GM21447 (cell line): ENCODE data around the gene GRIN2A.

Source experiments
- ATAC-seq: cut with Tn5 transposase; IDR thresholded peaks from one replicate; pipeline ENCODE4 v1.9.1; 2021; ENCODE audit not compliant: unreplicated experiment

GRIN2A gene

DNA sequence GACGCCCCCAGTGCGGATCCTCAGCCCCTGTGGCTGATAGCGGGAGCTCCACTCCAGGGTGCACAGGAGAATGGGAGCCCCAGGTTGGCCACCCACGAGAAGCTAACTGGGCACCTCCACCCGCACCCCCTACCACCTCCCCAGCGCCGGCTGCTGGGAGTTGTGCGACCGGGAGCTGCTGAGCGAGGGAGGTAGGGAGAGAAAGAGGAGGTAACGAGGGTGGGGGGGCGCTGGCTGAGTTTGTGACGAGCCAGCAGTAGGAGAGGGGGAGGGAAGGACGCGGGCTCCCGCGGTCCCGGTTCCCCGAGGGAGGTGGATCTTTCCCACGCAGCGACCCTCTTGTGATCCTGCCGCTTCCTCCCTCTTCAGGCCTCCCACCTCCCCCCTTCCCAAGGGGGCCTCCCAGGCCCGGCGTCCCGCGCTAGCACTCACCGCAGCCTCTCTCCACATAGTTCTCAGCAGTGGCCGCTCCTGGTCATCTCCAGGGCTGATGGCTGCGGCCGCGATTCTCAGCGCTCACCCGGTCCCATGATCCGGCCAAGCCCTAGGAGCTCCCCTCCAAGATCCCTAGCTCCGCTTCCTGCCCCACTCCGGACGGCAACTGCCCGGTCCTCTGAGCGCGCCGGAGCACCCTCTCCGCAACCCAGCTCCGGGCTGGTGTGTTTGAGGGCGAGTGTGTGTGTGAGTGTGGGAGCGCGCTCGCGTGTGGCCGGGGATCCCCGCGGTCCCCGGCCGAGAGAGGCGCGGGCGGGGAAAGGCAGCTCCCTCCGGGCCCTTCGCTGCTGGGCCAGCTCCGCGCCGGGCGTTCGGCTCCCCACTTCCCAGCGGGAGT lies at the start of gene GRIN2A:
Gene GRIN2A (minus strand): TSS at position 207 of the 832 bp plus-strand sequence. CDS start 2,017 bp downstream, outside the sequence.
- no peak for ATAC-seq

- ATAC-seq, result no peak
Measured at GRCh38 chr16:10231563-10231962, 49.3 kb upstream of the GRIN2A start.

- no peak for ATAC-seq
Measured at GRCh38 chr16:10228779-10229178, 46.6 kb upstream of the GRIN2A start.

DNA sequence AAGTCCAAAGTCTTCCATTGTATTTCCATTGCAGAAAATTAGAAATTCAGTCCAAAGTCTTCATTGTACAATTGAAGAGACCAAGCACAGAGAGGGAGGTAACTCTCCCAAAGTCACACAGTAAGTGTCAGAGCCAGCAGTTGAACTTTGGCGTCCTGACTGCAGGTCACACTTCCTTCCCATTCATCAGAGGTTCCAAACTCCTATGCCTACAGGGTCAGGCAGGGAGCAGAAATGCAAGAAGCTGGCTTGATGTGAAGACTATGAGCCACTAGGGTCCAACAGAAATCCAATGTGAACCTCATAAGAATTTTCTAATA lies 44.7 kb upstream of the GRIN2A start:
- ATAC-seq, result no peak

DNA sequence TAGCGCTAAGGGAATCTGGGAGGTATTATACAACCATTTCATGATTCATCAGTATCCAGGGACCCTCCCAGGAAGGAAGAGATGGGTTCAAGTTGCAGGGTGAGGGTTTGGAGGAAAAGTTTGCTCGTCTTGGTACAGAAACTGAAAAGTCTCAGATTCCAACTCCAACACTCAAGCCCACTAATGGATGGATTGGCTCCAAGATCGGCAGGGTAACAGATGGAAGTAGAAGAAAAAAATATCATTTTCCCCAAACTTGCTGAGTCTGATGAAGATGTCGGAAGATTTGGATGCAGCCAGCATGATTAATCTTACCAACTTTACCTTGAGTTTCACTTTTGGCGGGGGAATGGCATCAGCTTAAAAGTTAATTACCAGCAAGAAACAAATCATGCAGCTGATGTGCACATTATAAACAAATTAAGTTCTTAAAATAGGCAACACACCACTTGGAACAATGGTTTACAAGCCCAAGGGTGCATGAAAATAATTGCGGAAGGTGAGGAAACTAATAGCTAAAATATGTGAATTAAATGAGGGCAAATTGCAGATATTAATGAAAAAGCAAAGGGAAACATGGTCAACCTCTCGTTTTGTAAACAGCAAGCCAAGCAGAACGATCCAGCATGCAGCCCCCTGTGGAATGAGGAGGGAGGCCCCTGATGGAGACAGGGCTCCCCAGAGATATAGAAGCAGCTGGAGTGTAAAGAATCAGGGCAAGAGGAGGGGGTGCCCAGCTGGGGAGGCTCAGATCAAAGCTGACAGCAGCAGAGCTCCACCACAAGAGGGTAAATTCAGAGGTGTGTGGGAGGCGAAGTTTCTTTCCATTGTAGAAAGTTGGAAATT lies 44.1 kb upstream of the GRIN2A start:
- ATAC-seq, result no peak

DNA sequence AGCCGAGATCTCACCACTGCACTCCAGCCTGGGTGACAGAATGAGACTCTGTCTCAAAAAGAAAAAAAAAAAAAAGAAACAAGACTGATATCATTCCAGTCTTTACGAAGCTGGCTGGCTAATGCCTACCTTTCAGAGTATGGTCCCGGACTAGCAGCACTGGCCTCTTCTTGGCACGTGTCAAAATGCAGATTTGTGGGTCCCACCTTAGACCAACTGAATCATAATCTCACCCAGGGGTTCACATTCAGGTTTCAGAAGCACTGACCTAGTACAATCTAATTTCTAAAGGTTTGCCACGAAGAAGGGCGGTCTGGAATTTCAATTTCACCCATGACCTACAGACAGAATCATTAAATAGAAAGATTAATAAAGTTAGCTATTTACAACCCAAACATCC lies 43.4 kb upstream of the GRIN2A start:
- ATAC-seq, result no peak

DNA sequence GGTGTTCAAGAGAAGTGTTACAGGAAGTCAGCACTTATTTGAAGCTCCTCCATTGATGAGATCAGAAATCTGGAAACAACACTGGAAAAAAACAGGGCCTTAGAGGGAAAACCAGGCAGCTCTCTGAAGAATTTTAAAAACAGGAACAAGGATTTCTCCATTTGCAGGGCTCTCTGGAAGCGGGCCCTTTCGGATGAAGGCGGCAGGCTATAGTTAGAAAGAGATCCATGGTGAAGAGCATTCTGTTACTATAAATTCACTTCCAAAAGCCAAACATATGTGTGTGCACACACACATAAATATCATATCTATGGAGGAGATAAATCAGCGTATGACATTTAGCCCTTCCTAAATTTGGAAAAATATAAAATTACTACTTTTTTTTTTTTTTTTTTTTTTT lies 42.6 kb upstream of the GRIN2A start:
- no peak for ATAC-seq

DNA sequence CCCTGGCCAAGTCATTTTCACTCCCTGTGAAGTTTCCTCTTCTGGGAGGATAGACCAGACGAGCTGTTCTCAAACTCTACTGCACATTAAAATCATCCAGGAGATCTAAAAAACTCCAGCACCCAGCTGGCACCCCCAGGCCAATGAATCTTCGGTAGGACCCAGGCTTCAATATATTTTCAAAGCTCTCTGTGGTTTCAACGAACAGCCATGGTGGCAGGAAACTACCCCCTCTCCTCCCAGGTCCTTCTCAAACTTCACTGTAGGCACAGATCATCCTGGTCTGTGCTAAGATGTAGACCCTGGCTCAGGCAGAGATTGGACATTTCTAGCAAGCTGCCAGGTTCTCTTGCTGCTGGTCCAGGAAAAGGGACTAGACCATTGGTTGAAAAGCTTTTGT lies 38.7 kb upstream of the GRIN2A start:
- ATAC-seq, result no peak

- ATAC-seq, result no peak
Measured at GRCh38 chr16:10219742-10220141, 37.5 kb upstream of the GRIN2A start.

- no peak for ATAC-seq
Measured at GRCh38 chr16:10218490-10219206, 36.4 kb upstream of the GRIN2A start.

DNA sequence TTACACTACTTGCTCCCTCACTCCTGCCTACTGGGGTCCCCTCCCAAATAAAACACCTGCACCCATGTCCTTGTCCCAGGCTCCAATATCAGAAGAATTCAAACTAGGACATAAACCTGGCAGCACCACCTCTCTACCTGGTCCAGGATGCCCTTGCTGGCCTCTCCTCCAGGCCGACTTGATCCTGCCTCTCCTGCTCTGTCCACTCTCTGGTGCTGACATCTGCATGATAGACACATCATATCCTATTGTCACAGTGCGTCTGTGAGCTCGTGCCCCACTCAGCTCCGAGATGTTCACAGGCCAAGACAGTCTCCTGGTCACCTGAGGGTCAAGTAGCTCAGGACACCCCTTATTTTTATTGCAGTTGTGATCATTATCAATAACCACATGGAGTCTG lies 31.5 kb upstream of the GRIN2A start:
- no peak for ATAC-seq

GRCh38 chr16:10210944-10211343 lies 28.7 kb upstream of the GRIN2A start:
- ATAC-seq, result no peak

- no peak for ATAC-seq
Measured at GRCh38 chr16:10206865-10207264, 24.6 kb upstream of the GRIN2A start.

GRCh38 chr16:10206215-10206614 lies 24.0 kb upstream of the GRIN2A start:
- ATAC-seq, result peak; percentile 61

GRCh38 chr16:10205688-10206087 lies 23.5 kb upstream of the GRIN2A start:
- ATAC-seq, result no peak

DNA sequence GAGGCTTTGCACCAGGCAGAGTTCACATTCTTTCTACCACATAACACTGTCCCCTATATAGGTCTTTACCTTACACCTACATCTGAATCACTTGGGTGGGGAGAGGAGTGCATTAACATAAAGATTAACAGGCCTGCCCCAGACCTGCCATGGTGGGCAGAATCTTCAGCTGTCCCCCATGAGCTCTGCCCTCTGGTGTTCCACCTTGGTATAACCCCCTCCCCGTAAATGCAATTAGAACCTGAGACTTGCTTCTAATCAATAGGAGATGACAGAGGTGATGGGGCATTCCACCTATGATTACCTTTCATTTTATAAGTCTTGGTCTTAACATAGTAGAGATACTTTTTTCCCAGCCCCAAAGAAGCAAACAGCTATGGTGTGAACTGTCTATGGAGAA lies 20.4 kb upstream of the GRIN2A start:
- ATAC-seq, result no peak

- ATAC-seq, result no peak
Measured at GRCh38 chr16:10200637-10201586, 18.7 kb upstream of the GRIN2A start.

GRCh38 chr16:10196999-10197398 lies 14.8 kb upstream of the GRIN2A start:
- no peak for ATAC-seq

DNA sequence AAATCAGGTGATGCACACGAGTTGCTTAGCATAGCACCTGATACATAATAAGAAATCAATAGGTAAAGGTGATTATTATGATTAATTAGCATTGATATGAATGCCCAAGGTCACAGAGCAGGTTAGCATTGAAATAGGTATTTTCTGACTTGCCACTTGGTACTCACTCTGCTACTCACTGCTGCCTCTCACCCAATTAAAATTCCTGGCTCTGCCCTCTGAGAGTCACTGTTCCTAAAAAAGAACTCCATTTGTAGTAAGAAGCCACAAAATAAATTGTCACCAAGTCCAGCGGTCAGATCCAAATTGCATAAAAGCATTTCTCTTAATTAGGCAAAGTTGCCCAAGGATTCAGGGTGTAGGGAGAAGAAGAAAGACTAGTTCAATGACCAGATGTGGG lies 8.9 kb upstream of the GRIN2A start:
- no peak for ATAC-seq

GRCh38 chr16:10189861-10190390 lies 7.7 kb upstream of the GRIN2A start:
- ATAC-seq, result no peak
